ENCODE results near the gene MTARC1.

DNA sequence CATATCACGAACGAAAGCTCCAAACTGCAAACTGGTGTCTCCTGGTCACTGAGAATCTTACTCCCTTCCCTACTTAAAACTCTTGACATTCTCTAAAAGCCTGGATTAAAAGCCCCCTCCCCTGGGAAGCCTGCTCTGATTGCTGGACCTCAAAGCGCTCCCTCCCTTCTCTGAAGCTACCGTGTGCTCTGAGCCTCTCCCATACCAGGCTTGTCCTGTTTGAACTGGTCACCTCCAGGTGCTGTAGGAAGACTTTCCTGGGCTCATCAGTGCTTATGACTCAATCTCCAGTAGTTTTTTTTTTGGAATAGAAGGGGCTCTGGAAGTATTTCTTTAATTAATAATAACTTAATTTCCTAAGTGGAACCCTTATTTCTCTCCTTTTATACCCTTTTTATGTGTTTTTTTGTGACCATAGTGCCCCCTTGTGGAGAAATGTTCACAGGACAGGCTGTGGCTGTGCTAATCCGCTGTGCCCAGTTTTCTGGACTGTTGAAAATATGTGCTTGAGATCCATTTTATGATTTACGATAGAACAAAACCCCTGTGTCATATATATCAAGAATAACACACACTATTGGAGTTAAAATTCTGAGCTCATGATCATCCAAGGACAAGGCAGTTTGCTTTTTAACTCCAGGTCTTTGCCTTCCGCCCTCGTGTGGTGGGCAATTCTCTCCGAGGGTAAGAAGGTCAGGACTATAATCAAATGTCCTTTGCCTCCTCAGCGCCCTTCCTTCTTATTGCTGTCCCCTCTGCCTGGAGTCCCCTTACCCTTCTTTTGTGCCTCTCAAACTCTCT is 16.9 kb downstream of the MTARC1 start:
- TF ChIP-seq, protein P1, sequence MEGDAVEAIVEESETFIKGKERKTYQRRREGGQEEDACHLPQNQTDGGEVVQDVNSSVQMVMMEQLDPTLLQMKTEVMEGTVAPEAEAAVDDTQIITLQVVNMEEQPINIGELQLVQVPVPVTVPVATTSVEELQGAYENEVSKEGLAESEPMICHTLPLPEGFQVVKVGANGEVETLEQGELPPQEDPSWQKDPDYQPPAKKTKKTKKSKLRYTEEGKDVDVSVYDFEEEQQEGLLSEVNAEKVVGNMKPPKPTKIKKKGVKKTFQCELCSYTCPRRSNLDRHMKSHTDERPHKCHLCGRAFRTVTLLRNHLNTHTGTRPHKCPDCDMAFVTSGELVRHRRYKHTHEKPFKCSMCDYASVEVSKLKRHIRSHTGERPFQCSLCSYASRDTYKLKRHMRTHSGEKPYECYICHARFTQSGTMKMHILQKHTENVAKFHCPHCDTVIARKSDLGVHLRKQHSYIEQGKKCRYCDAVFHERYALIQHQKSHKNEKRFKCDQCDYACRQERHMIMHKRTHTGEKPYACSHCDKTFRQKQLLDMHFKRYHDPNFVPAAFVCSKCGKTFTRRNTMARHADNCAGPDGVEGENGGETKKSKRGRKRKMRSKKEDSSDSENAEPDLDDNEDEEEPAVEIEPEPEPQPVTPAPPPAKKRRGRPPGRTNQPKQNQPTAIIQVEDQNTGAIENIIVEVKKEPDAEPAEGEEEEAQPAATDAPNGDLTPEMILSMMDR (IDR thresholded peaks at IDR 0.05): peak; percentile 75 to 87 (median 78)
- TF ChIP-seq EP300 (IDR thresholded peaks at IDR 0.05; ENCODE audit: low read depth): no peak
- TF ChIP-seq POLR2A (IDR thresholded peaks at IDR 0.05): no peak
- TF ChIP-seq POLR2AphosphoS5 (IDR thresholded peaks at IDR 0.05): no peak
